Activated CD8-positive, alpha-beta memory T cell treated with anti-CD3 and anti-CD28 coated beads, Interleukin-2, amount 50 U/mL, for 48 hours (primary cell): ENCODE results near the gene CAMK2A.

Source experiments
- DNase-seq: peaks from one replicate; pipeline ENCODE4 v3.0.0-alpha.2; 2020

The CAMK2A gene

GRCh38 chr5:150315245-150315644 is 25.7 kb upstream of the CAMK2A start:
- no peak for DNase-seq

GRCh38 chr5:150313921-150314716 is 24.5 kb upstream of the CAMK2A start:
- DNase-seq: no peak

GRCh38 chr5:150313501-150313900 is 23.9 kb upstream of the CAMK2A start:
- DNase-seq: no peak

GRCh38 chr5:150312518-150312917 is 22.9 kb upstream of the CAMK2A start:
- no peak for DNase-seq

GRCh38 chr5:150311015-150311692 is 21.6 kb upstream of the CAMK2A start:
- DNase-seq: no peak

- DNase-seq: no peak
Observed at GRCh38 chr5:150310246-150310645, 20.7 kb upstream of the CAMK2A start.

GRCh38 chr5:150309886-150310239 is 20.3 kb upstream of the CAMK2A start:
- no peak for DNase-seq

GRCh38 chr5:150309101-150309885 is 19.7 kb upstream of the CAMK2A start:
- DNase-seq: no peak

- DNase-seq: no peak
Observed at GRCh38 chr5:150307617-150308426, 18.2 kb upstream of the CAMK2A start.

- no peak for DNase-seq
Observed at GRCh38 chr5:150306775-150307174, 17.2 kb upstream of the CAMK2A start.

- DNase-seq: no peak
Observed at GRCh38 chr5:150305557-150305956, 16.0 kb upstream of the CAMK2A start.

GRCh38 chr5:150305095-150305494 is 15.5 kb upstream of the CAMK2A start:
- DNase-seq: no peak

- DNase-seq: no peak
Observed at GRCh38 chr5:150304481-150305081, 15.0 kb upstream of the CAMK2A start.

- DNase-seq: no peak
Observed at GRCh38 chr5:150303660-150304386, 14.2 kb upstream of the CAMK2A start.

- DNase-seq: no peak
Observed at GRCh38 chr5:150303070-150303615, 13.6 kb upstream of the CAMK2A start.

GRCh38 chr5:150302301-150303069 is 12.9 kb upstream of the CAMK2A start, which contains the start of gene ARSI:
Gene ARSI (minus strand): TSS chr5:150302905. CDS start chr5:150302373, 532 bp downstream.
- DNase-seq: no peak

- no peak for DNase-seq
Observed at GRCh38 chr5:150301901-150302300, 12.3 kb upstream of the CAMK2A start.

GRCh38 chr5:150301170-150301505 is 11.6 kb upstream of the CAMK2A start:
- no peak for DNase-seq

- no peak for DNase-seq
Observed at GRCh38 chr5:150300496-150301169, 11.1 kb upstream of the CAMK2A start.
